Endothelial cell (in vitro differentiated cells): ENCODE measurements around the gene EFNB3. TPM values are rescaled to one million over a fixed set of nuclear protein-coding genes. Genes with fewer than 3 reads are reported as not detected.
A peak's percentile ranks its signal among the peaks of the same experiment; 100 is the strongest.

Experiments used
- DNase-seq: peaks from one replicate; pipeline ENCODE4 v3.0.0; 2021; ENCODE audit warnings: low spot score
- H3K27ac Mint-ChIP-seq: one replicate; pipeline ENCODE4 v1.8.0; 2021; ENCODE audit warnings: mixed read lengths, inconsistent platforms; ENCODE audit not compliant: unreplicated experiment
- H3K27me3 Mint-ChIP-seq: one replicate; pipeline ENCODE4 v1.8.0; 2021; ENCODE audit warnings: mild to moderate bottlenecking, moderate library complexity, mixed read lengths, inconsistent platforms; ENCODE audit not compliant: unreplicated experiment
- H3K36me3 Mint-ChIP-seq: one replicate; pipeline ENCODE4 v1.8.0; 2021; ENCODE audit warnings: mild to moderate bottlenecking, low read depth, mixed read lengths, inconsistent platforms; ENCODE audit not compliant: unreplicated experiment
- H3K4me1 Mint-ChIP-seq: one replicate; pipeline ENCODE4 v1.8.0; 2021; ENCODE audit warnings: mild to moderate bottlenecking, mixed read lengths, inconsistent platforms; ENCODE audit not compliant: unreplicated experiment
- H3K4me3 Mint-ChIP-seq: one replicate; pipeline ENCODE4 v1.8.0; 2021; ENCODE audit warnings: mild to moderate bottlenecking, mixed read lengths, inconsistent platforms; ENCODE audit not compliant: unreplicated experiment
- H3K9me3 Mint-ChIP-seq: one replicate; pipeline ENCODE4 v1.8.0; 2021; ENCODE audit warnings: mixed read lengths, inconsistent platforms; ENCODE audit not compliant: unreplicated experiment
- CTCF ChIP-seq: fragments of 200-600 bp; sonication (generic); IDR thresholded peaks from one replicate; pipeline ENCODE4 v1.5.0; 2021; ENCODE audit warnings: antibody characterized with exemption; ENCODE audit not compliant: unreplicated experiment
- total RNA-seq: library from RNA; stranded (reverse); fragmentation: NEBNext Ultra II Directional; extraction: Animal tissue kit (Norgen Biotek cat#: 25700); gene quantifications from one replicate; pipeline ENCODE4 v1.2.1, GENCODE V29; 2021; ENCODE audit not compliant: unreplicated experiment

The EFNB3 gene
- total RNA-seq, 1 donor from 2014 or later = 61.9 TPM

DNA sequence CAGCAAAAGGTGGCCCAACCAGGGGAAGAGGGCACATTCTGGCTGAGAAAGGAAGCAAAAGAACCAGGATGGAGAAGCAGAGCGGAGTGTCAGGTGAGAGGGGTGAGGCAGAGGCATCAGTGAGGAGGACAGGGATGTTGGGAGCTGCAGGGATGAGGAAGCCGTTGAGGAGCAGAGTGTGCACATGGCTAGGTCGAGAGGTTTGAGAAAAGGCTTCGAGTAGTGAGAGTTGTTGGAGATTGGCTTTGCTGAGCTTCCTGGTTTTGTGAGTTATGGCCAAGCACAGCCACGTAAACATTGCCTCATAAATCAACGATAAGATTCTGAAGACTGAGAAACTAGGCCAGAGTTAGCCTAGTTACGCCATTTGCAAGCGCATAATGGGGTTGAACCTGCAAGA lies 39.4 kb downstream of the EFNB3 start:
- no peak overlapping the region for H3K27ac Mint-ChIP-seq
- no peak for TF ChIP-seq CTCF
- DNase-seq = no peak
- H3K9me3 Mint-ChIP-seq = no peaks in the 10 kb centered on the region
- peaks cover 6% of the 10 kb centered on the region for H3K27me3 Mint-ChIP-seq
- peaks cover 8% of the 10 kb centered on the region for H3K4me1 Mint-ChIP-seq
- no peaks in the 10 kb centered on the region for H3K36me3 Mint-ChIP-seq
- H3K4me3 Mint-ChIP-seq = no peak overlapping the region

DNA sequence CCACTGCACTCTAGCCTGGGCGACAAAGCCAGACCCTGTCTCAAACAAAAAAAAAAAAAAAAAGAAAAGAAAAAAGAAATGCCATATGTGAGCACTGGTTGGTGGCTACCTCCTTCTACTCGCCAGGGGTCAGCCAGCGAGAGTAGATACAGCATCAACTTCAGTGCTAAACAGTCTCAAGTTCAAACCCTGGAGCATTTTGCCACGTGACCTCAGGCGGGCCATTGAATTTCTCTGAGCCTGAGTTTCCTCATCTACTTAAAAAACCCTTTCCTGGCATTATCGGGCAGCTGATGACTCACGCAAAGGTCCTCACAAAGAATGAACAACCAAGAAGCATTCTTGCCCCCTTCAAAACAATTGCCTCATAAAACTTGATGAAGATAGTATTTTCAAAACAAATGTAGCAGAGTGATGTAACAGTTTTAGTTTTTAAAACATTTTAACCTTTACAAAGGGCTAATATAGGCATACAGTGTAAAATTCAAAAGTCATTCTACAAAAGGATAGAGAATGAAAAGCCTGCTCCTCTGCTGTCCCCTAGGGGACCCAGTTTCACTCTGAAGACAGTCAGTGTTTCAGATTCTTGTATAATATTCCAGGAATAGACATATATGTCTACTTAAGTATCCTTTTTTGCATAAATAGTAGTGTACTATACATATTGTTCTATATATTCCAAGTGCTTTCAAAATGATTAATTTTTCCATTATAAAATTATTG lies 40.9 kb downstream of the EFNB3 start:
- peak; percentile 30 for DNase-seq

GRCh38 chr17:7747635-7748071 lies 42.7 kb downstream of the EFNB3 start:
- no peak for DNase-seq
- Mint-ChIP-seq H3K4me1 (peaks cover 8% of the 10 kb centered on the region), H3K36me3 (peaks cover 6% of the 10 kb centered on the region), H3K27me3 (peaks cover 3% of the 10 kb centered on the region), H3K4me3 (no peak overlapping the region), H3K9me3 (peaks cover 5% of the 10 kb centered on the region), H3K27ac (no peak overlapping the region)
- TF ChIP-seq CTCF = no peak

More for the DNA sequence above, 40.9 kb downstream of the EFNB3 start:
- no peak for TF ChIP-seq CTCF
- Mint-ChIP-seq H3K36me3 (peaks cover 6% of the 10 kb centered on the region), H3K27me3 (peaks cover 3% of the 10 kb centered on the region), H3K4me3 (no peak overlapping the region), H3K27ac (peak overlapping the region; percentile 76), H3K9me3 (peaks cover 5% of the 10 kb centered on the region), H3K4me1 (peaks cover 8% of the 10 kb centered on the region)

- H3K4me1 Mint-ChIP-seq = peaks cover 8% of the 10 kb centered on the region
- no peak overlapping the region for H3K4me3 Mint-ChIP-seq
- TF ChIP-seq CTCF = no peak
- peaks cover 3% of the 10 kb centered on the region for H3K27me3 Mint-ChIP-seq
- no peak overlapping the region for H3K27ac Mint-ChIP-seq
- H3K36me3 Mint-ChIP-seq = peaks cover 9% of the 10 kb centered on the region
- peaks cover 5% of the 10 kb centered on the region for H3K9me3 Mint-ChIP-seq
- no peak for DNase-seq
Observed at GRCh38 chr17:7748076-7748775, 43.2 kb downstream of the EFNB3 start.

GRCh38 chr17:7750321-7750821 lies 45.4 kb downstream of the EFNB3 start:
- peak overlapping the region; percentile 39 for H3K4me3 Mint-ChIP-seq
- TF ChIP-seq CTCF = no peak
- no peak for DNase-seq
- H3K27me3 Mint-ChIP-seq = peaks cover 5% of the 10 kb centered on the region
- H3K27ac Mint-ChIP-seq = no peak overlapping the region
- peaks cover 11% of the 10 kb centered on the region for H3K4me1 Mint-ChIP-seq
- peaks cover 15% of the 10 kb centered on the region for H3K36me3 Mint-ChIP-seq
- H3K9me3 Mint-ChIP-seq = peaks cover 5% of the 10 kb centered on the region
